ENCODE data around the gene SRRM2. TPM values are rescaled to one million over a fixed set of nuclear protein-coding genes. Genes with fewer than 3 reads are reported as not detected.

The SRRM2 gene
- total and polyA plus RNA-seq, 9 of the 15 experiments (the other 6 are each of a cell fraction or from before 2014, with no cell fraction given): 26.7 to 563 (median 81.1) TPM

GRCh38 chr16:2761886-2762583, 9.6 kb downstream of the SRRM2 start (continued):
- no peak for TF ChIP-seq PBX2 (CRISPR knock-in tag; IDR thresholded peaks at IDR 0.05; ENCODE audit: low read depth)
- no peak for TF ChIP-seq PBX2 (tag; conservative IDR thresholded peaks at IDR 0.05; ENCODE audit: low read depth)
- TF ChIP-seq NBN (IDR thresholded peaks at IDR 0.05; ENCODE audit: low read depth): no peak
- no peak for TF ChIP-seq SAFB2 (IDR thresholded peaks at IDR 0.05; ENCODE audit: borderline replicate concordance, low read depth, low read length, severe bottlenecking)
- no peak for TF ChIP-seq ZBTB17 (CRISPR knock-in tag; IDR thresholded peaks at IDR 0.05)
- TF ChIP-seq, protein P1, sequence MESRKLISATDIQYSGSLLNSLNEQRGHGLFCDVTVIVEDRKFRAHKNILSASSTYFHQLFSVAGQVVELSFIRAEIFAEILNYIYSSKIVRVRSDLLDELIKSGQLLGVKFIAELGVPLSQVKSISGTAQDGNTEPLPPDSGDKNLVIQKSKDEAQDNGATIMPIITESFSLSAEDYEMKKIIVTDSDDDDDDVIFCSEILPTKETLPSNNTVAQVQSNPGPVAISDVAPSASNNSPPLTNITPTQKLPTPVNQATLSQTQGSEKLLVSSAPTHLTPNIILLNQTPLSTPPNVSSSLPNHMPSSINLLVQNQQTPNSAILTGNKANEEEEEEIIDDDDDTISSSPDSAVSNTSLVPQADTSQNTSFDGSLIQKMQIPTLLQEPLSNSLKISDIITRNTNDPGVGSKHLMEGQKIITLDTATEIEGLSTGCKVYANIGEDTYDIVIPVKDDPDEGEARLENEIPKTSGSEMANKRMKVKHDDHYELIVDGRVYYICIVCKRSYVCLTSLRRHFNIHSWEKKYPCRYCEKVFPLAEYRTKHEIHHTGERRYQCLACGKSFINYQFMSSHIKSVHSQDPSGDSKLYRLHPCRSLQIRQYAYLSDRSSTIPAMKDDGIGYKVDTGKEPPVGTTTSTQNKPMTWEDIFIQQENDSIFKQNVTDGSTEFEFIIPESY (CRISPR knock-in tag; IDR thresholded peaks at IDR 0.05): peak; percentile 97
- TF ChIP-seq, protein P2, sequence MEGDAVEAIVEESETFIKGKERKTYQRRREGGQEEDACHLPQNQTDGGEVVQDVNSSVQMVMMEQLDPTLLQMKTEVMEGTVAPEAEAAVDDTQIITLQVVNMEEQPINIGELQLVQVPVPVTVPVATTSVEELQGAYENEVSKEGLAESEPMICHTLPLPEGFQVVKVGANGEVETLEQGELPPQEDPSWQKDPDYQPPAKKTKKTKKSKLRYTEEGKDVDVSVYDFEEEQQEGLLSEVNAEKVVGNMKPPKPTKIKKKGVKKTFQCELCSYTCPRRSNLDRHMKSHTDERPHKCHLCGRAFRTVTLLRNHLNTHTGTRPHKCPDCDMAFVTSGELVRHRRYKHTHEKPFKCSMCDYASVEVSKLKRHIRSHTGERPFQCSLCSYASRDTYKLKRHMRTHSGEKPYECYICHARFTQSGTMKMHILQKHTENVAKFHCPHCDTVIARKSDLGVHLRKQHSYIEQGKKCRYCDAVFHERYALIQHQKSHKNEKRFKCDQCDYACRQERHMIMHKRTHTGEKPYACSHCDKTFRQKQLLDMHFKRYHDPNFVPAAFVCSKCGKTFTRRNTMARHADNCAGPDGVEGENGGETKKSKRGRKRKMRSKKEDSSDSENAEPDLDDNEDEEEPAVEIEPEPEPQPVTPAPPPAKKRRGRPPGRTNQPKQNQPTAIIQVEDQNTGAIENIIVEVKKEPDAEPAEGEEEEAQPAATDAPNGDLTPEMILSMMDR (IDR thresholded peaks at IDR 0.05 in 2 of 3, conservative IDR thresholded peaks at IDR 0.05 in 1 of 3; ENCODE audit: insufficient read depth in 2 of 3, low read depth in 1 of 3, low read length in 3 of 3): no peak
- TF ChIP-seq SFPQ (IDR thresholded peaks at IDR 0.05; ENCODE audit: low read depth, low read length): no peak
- TF ChIP-seq ZFP91 (CRISPR knock-in tag; IDR thresholded peaks at IDR 0.05): no peak
- TF ChIP-seq TSC22D4 (tag; IDR thresholded peaks at IDR 0.05): no peak
- no peak for TF ChIP-seq NCOA6 (IDR thresholded peaks at IDR 0.05)
- no peak for TF ChIP-seq ELF4 (CRISPR knock-in tag; IDR thresholded peaks at IDR 0.05)
- peak; percentile 64 for TF ChIP-seq RBM22 (IDR thresholded peaks at IDR 0.05; ENCODE audit: low read depth, low read length, poor library complexity, severe bottlenecking)
- no peak for TF ChIP-seq TCF7 (IDR thresholded peaks at IDR 0.05; ENCODE audit: borderline replicate concordance)
- no peak for TF ChIP-seq ILK (tag; IDR thresholded peaks at IDR 0.05; ENCODE audit: borderline replicate concordance, low read depth)
- no peak for TF ChIP-seq ZBTB8A (IDR thresholded peaks at IDR 0.05; ENCODE audit: partially characterized antibody)
